ENCODE measurements around the gene RASSF4. TPM values are rescaled to one million over a fixed set of nuclear protein-coding genes. Genes with fewer than 3 reads are reported as not detected.

RASSF4 gene
- total and polyA plus RNA-seq, 9 of the 15 experiments (the other 6 are each of a cell fraction or from before 2014, with no cell fraction given) = 0.01 to 0.62 (median 0.11) TPM; not detected in 3

GRCh38 chr10:44990302-44990655, 30.7 kb downstream of the RASSF4 start (continued):
- TF ChIP-seq MTA3 (IDR thresholded peaks at IDR 0.05; ENCODE audit: borderline replicate concordance) = 0 out of 2 replicates have a peak, but pooled peaks have one; percentile 32
- TF ChIP-seq THRA (IDR thresholded peaks at IDR 0.05) = no peak
- TF ChIP-seq SPI1 (IDR thresholded peaks at IDR 0.05; ENCODE audit: borderline replicate concordance, low read depth, low read length) = 0 out of 2 replicates have a peak, but pooled peaks have one; percentile 16
- no peak for TF ChIP-seq ZNF583 (CRISPR knock-in tag; IDR thresholded peaks at IDR 0.05)
- TF ChIP-seq HNRNPL (IDR thresholded peaks at IDR 0.05; ENCODE audit: low read depth, low read length) = no peak
- no peak for TF ChIP-seq HDGF (IDR thresholded peaks at IDR 0.05)
- TF ChIP-seq ADNP (tag; IDR thresholded peaks at IDR 0.05) = no peak
- 0 out of 2 replicates have a peak, but pooled peaks have one; percentile 10 for TF ChIP-seq ATF3 (IDR thresholded peaks at IDR 0.05)
- TF ChIP-seq ATF3 (CRISPR knock-in tag; conservative IDR thresholded peaks at IDR 0.05) = no peak
- TF ChIP-seq ELK3 (CRISPR knock-in tag; IDR thresholded peaks at IDR 0.05) = no peak
- TF ChIP-seq ATF6 (CRISPR knock-in tag; IDR thresholded peaks at IDR 0.05) = no peak
- TF ChIP-seq ZNF133 (CRISPR knock-in tag; IDR thresholded peaks at IDR 0.05) = no peak
- TF ChIP-seq RBFOX2 (IDR thresholded peaks at IDR 0.05; ENCODE audit: low read depth, low read length) = no peak
- TF ChIP-seq HLTF (IDR thresholded peaks at IDR 0.05) = no peak
- TF ChIP-seq PRDM10 (IDR thresholded peaks at IDR 0.05; ENCODE audit: partially characterized antibody) = no peak
- no peak for TF ChIP-seq NKRF (IDR thresholded peaks at IDR 0.05; ENCODE audit: borderline replicate concordance)
- no peak for TF ChIP-seq SMARCB1 (IDR thresholded peaks at IDR 0.05; ENCODE audit: insufficient read length, low read depth)
- TF ChIP-seq PTBP1 (IDR thresholded peaks at IDR 0.05; ENCODE audit: low read depth, low read length) = no peak
- no peak for TF ChIP-seq POLR3G (IDR thresholded peaks at IDR 0.05; ENCODE audit: extremely low read depth, insufficient read length, insufficient replicate concordance)
